IPS-15b (cell line): ENCODE data around the gene DYNC1LI1.
A peak's percentile ranks its signal among the peaks of the same experiment; 100 is the strongest.
"Not testable (repeated sequence)": the region's sequence is repeated elsewhere in the genome, so short reads cannot be mapped to it uniquely, and the experiment has no call there.

Experiments
- H3K27me3 ChIP-seq: one replicate; pipeline ENCODE4 v1.6.1; 2013; ENCODE audit warnings: low read length; ENCODE audit not compliant: control insufficient read depth, insufficient read depth
- H3K36me3 ChIP-seq: one replicate; pipeline ENCODE4 v1.6.1; 2013; ENCODE audit warnings: low read length; ENCODE audit not compliant: control insufficient read depth, insufficient read depth
- H3K4me1 ChIP-seq: one replicate; pipeline ENCODE4 v1.6.1; 2013; ENCODE audit warnings: mild to moderate bottlenecking, low read length; ENCODE audit not compliant: control insufficient read depth, insufficient read depth
- H3K4me3 ChIP-seq: one replicate; pipeline ENCODE4 v1.5.1; 2013; ENCODE audit warnings: low read depth, low read length
- H3K9ac ChIP-seq: one replicate; pipeline ENCODE4 v1.6.1; 2013; ENCODE audit warnings: low read depth, mild to moderate bottlenecking, low read length
- H3K9me3 ChIP-seq: one replicate; pipeline ENCODE4 v1.6.1; 2013; ENCODE audit warnings: mild to moderate bottlenecking, low read length; ENCODE audit not compliant: control insufficient read depth, insufficient read depth

DYNC1LI1 gene

GRCh38 chr3:32597656-32598055 is 27.0 kb upstream of the DYNC1LI1 start:
- H3K4me1 ChIP-seq, result peaks cover 12% of the 10 kb centered on the region
- H3K9me3 ChIP-seq, result no peaks in the 10 kb centered on the region
- no peaks in the 10 kb centered on the region for H3K36me3 ChIP-seq
- no peak overlapping the region for H3K4me3 ChIP-seq
- no peak overlapping the region for H3K9ac ChIP-seq
- peaks cover 7% of the 10 kb centered on the region for H3K27me3 ChIP-seq

DNA sequence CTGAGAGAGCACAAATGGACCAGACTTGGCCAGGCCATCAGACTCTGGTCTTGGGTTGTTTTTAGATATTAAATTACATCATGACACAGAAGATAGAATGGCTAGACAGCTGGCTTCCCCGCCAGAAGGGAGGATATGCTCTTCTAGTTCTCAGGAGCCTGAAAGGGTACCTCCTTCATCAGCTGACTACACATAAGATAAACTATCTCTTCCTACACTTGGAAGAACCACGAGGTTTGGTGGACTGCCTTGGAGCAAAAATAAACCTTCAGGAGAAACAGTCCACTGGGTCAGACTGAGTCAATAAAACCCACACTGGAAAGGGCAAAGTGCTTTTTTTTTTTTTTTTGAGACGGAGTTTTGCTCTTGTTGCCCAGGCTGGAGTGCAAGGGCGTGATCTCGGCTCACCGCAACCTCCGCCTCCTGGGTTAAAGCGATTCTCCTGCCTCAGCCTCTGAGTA is 26.3 kb upstream of the DYNC1LI1 start:
- H3K4me3 ChIP-seq, result no peak overlapping the region
- H3K9me3 ChIP-seq, result no peaks in the 10 kb centered on the region
- no peaks in the 10 kb centered on the region for H3K36me3 ChIP-seq
- H3K9ac ChIP-seq, result no peak overlapping the region
- peaks cover 7% of the 10 kb centered on the region for H3K27me3 ChIP-seq
- H3K4me1 ChIP-seq, result peaks cover 14% of the 10 kb centered on the region

DNA sequence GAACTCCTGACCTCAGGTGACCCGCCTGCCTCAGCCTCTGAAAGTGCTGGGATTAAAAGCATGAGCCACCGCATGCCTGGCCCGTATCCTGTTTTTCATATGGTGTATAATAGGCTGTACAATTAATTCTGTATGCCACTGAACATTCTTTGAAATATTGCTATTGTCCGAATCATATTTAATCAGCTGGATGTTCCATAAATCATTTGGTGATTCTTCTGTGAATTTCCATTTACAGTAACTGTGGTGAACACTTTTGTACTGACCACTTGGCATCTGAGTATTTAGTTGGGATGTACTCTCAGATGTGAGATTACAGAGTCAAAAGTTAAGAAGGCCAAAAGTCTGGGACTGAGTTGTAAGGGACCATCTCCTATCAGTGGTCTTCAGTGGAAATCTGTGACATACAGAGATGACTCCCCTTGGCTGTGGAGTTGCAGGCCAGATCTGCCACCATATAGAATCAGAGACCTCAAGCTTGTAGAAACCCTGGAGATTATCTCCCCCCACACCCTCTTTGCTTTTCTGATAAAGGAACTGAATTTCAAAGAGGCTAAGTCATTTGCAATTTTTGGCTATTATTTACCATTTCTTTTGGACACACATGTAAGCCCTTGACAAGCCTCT is 25.7 kb upstream of the DYNC1LI1 start:
- Histone ChIP-seq H3K9me3 (no peaks in the 10 kb centered on the region), H3K27me3 (peaks cover 7% of the 10 kb centered on the region), H3K9ac (no peak overlapping the region), H3K36me3 (no peaks in the 10 kb centered on the region), H3K4me3 (no peak overlapping the region), H3K4me1 (peaks cover 19% of the 10 kb centered on the region)

GRCh38 chr3:32595323-32595722 is 24.7 kb upstream of the DYNC1LI1 start:
- H3K36me3 ChIP-seq, result no peaks in the 10 kb centered on the region
- H3K9ac ChIP-seq, result no peak overlapping the region
- no peak overlapping the region for H3K4me3 ChIP-seq
- peaks cover 9% of the 10 kb centered on the region for H3K27me3 ChIP-seq
- peaks cover 21% of the 10 kb centered on the region for H3K4me1 ChIP-seq
- no peaks in the 10 kb centered on the region for H3K9me3 ChIP-seq

DNA sequence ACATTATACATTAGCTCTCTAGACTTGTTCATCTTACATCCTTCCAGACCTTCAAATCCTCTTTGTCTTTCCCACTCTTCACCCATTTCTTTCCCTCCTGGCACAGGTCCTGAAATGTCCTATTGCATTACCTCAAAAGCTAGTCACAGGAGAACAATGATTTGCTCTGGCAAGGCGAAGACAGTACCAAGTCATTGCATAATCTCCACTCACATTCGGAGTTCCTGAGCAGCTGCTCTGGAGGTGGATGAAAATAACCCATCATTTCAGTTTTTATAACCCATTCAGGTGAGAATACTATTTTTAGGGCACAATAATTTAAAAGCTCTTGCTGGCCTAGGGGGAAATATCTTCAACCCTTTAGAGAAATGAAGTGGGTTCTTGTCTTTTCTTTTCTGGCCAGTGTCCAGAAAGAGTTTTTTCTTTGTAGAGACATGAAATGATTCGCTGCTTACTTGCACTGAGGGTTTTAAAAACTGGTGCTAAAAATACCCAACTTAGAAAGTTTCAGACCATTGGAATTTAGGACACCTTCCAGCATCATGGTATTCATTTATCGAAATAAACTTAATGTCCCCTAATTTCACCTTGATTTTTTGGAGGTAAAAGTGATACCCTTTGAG is 23.4 kb upstream of the DYNC1LI1 start:
- no peaks in the 10 kb centered on the region for H3K36me3 ChIP-seq
- H3K9ac ChIP-seq, result no peak overlapping the region
- H3K4me1 ChIP-seq, result peaks cover 21% of the 10 kb centered on the region
- H3K9me3 ChIP-seq, result no peaks in the 10 kb centered on the region
- H3K27me3 ChIP-seq, result peaks cover 17% of the 10 kb centered on the region
- no peak overlapping the region for H3K4me3 ChIP-seq

DNA sequence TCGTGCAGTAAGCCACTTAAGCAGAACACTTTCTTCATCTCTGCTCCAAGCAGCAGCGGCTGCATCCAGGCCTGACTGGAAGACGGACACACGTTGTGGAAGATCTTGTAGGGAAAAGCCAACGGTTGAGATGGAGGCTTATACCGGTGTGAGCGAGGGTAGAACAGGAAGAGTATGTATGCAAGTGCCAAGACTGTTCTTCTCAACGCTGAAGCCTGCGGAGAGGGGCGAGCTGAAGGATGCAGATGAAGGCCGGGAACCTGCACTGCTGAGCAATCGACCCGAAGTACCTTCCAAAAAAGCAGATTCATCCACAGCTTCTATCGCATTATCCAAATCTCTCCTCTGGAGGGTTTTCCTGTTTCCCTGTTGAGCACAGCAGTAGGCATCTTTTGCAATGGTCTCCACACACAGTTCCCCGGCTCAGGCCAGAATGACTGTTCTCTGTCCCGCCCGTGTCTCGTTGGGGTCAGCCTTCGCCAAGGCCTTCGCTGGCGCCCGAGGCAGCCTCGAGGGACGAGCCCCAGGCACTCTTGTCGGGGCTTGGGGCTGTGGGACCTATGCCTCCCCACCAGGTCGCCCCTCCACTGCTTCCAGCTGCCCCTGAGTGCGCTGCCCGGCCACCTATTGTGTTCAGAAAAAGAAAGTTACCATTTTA is 22.2 kb upstream of the DYNC1LI1 start:
- Histone ChIP-seq H3K27me3 (peaks cover 17% of the 10 kb centered on the region), H3K9ac (no peak overlapping the region), H3K9me3 (no peaks in the 10 kb centered on the region), H3K4me1 (peaks cover 21% of the 10 kb centered on the region), H3K4me3 (peak overlapping the region; percentile 51), H3K36me3 (no peaks in the 10 kb centered on the region)

GRCh38 chr3:32592011-32592410 is 21.4 kb upstream of the DYNC1LI1 start:
- Histone ChIP-seq H3K9ac (no peak overlapping the region), H3K9me3 (no peaks in the 10 kb centered on the region), H3K36me3 (no peaks in the 10 kb centered on the region), H3K4me1 (peaks cover 21% of the 10 kb centered on the region), H3K27me3 (peaks cover 17% of the 10 kb centered on the region), H3K4me3 (no peak overlapping the region)

GRCh38 chr3:32591186-32591585 is 20.5 kb upstream of the DYNC1LI1 start:
- H3K36me3 ChIP-seq, result no peaks in the 10 kb centered on the region
- no peak overlapping the region for H3K4me3 ChIP-seq
- peaks cover 21% of the 10 kb centered on the region for H3K4me1 ChIP-seq
- H3K9me3 ChIP-seq, result no peaks in the 10 kb centered on the region
- peaks cover 17% of the 10 kb centered on the region for H3K27me3 ChIP-seq
- no peak overlapping the region for H3K9ac ChIP-seq

DNA sequence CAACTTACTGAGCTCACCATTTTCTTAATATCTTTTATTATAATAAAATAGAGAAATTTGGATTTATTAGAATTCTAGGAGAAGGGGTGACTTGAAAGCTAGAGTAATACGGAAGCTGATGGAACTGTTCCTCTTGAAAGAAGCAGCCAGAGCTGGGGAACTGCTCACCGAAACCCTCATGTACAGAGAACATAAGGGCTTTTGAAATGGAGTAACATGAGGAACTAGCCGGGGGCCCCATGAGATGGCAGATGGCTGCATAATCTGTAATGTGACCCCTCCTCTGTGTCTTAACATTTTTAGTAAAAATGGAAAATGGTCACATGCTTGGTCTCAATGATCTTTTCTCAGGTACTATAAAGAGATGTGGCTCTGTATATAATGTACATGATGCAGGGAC is 15.7 kb upstream of the DYNC1LI1 start:
- Histone ChIP-seq H3K4me1 (peaks cover 2% of the 10 kb centered on the region), H3K9ac (no peak overlapping the region), H3K9me3 (no peaks in the 10 kb centered on the region), H3K36me3 (no peaks in the 10 kb centered on the region), H3K27me3 (peaks cover 10% of the 10 kb centered on the region), H3K4me3 (no peak overlapping the region)

DNA sequence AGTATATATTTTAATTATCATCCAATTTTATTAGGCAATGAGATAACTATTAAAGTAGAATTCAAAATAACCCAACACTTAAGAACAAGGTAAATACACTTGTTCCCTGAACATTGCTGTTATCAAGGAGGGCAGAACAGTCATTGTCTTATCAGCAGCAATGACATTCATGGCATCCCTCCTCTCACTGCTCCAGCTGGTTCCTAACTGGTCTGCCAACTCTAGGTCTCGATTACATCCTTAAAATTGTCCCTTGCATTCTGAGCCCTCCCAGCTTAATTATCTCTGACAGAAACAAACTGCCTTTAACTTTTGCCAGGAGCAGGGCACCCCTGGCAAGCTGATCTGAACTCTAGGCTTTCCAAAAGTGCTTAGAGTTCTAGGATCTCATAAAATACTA is 14.0 kb upstream of the DYNC1LI1 start:
- no peak overlapping the region for H3K4me3 ChIP-seq
- H3K36me3 ChIP-seq, result no peaks in the 10 kb centered on the region
- H3K27me3 ChIP-seq, result peaks cover 2% of the 10 kb centered on the region
- no peaks in the 10 kb centered on the region for H3K4me1 ChIP-seq
- H3K9ac ChIP-seq, result no peak overlapping the region
- no peaks in the 10 kb centered on the region for H3K9me3 ChIP-seq

GRCh38 chr3:32583708-32584107 is 13.1 kb upstream of the DYNC1LI1 start:
- Histone ChIP-seq H3K9ac (no peak overlapping the region), H3K36me3 (no peaks in the 10 kb centered on the region), H3K4me1 (no peaks in the 10 kb centered on the region)

GRCh38 chr3:32578669-32579068 is 8.0 kb upstream of the DYNC1LI1 start:
- H3K9ac ChIP-seq, H3K4me3 ChIP-seq, H3K9me3 ChIP-seq, H3K36me3 ChIP-seq, H3K4me1 ChIP-seq, H3K27me3 ChIP-seq: not testable (repeated sequence)

More at GRCh38 chr3:32583708-32584107, 13.1 kb upstream of the DYNC1LI1 start:
- Histone ChIP-seq H3K9me3 (no peaks in the 10 kb centered on the region), H3K4me3 (no peak overlapping the region), H3K27me3 (no peaks in the 10 kb centered on the region)
